NCI-H748 (cell line): ENCODE measurements around the gene PDHA1.

Source experiments
- DNase-seq: peaks from one replicate; lab custom pipeline; 2025; ENCODE audit not compliant: unreplicated experiment; lab: John Stamatoyannopoulos, UW

Gene PDHA1

DNA sequence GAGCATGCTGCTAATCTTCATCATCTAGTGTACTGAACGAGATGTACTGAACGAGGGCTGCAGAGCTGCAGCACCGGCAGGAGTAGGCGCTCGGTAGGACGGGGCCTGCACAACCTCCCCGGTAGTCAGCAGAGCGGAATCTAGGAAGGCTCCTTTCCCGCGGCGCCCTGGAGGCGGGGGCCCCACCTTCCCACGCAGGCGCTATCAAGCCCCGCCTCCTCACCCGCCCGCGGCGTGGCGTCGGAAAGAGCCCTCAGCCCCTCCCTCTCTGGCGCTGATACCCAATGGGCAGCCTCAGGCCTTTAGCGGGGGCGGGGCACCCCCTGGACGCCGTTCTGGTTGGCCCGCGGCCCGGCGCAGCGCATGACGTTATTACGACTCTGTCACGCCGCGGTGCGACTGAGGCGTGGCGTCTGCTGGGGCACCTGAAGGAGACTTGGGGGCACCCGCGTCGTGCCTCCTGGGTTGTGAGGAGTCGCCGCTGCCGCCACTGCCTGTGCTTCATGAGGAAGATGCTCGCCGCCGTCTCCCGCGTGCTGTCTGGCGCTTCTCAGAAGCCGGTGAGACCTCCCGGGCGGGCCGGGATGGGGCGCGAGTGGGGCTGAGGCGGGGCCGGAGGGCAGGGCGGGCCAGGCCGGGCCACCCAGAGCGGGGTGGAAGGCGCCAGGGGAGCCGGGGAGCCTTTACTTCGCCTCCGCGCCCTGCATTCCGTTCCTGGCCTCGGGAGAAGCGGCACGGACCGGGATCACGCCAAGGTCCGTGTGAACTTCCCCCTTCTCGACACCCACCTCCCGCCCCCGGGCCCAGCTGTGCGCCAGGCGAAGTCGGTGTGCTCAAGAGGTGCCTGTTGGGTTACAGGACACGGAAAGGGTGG lies at the start of gene PDHA1:
PDHA1 (plus strand) TSS at position 393 of the 874 bp plus-strand sequence; CDS start at position 504, 111 bp downstream.
- peak; percentile 96 for DNase-seq

DNA sequence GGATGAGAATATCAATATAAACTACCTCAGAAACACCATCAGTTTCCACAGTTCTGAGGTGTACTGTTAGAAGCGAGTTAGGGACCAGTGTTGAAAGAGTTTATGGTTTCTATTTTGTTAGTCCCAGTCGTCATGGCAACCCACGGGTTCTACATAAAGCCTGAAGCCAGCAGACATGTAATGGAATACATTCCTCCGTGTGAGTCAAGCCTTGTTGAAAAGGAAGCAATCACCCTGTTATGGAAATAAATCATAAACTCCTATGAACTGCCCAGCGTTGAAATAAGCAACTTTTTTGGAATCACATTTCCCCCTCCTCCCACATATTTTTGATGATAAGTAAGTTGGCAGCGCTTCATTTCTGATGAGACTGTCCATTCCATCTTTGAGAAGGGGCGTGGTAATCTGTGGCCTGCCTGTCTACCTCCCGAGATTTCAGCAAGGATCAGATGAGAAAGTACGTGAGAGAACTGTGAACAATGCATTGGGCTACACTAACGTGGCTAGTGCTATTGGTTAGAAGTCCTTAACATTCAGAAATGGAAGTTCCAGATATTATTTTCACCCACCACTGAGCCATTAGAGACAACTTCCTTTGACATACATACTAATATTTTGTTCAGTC lies 40.4 kb upstream of the PDHA1 start:
- peak; percentile 28 for DNase-seq

DNA sequence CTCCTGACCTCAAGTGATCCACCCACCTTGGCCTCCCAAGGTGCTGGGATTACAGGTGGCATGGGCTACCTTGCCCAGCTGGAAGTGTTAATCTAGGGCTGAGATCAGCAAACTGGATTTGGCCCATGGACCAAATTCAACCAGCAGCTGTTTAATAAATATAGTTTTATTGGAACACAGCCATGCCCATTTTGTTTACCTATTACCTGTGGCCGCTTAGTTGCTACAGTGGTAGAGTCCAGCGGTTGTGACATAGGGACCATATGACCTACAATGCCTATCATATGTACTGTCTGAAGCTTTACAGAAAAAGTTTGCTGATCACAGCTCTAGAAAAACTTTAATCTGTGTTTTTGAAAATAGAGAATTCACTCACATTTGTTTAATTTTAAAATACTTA lies 17.2 kb upstream of the PDHA1 start:
- DNase-seq: no peak

DNA sequence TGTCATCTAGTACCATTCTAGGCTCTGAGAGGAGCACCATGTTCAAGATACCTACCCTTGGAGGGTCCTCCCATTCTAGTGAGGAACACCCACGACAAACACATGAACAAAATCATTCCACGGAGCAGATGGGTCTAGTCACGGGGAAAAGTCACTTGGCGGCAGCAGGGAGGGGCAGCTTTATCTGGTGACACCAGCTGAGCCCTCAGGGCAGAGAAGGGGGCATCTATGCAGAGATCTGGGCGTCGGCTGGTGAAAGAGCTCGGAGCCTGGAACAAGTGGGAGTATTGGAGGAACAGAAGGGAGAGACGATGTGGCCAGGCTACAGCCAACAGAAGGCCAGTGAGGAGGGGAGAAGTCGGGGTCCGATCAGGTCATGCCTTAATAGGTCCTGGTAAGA lies 11.9 kb upstream of the PDHA1 start:
- no peak for DNase-seq

DNA sequence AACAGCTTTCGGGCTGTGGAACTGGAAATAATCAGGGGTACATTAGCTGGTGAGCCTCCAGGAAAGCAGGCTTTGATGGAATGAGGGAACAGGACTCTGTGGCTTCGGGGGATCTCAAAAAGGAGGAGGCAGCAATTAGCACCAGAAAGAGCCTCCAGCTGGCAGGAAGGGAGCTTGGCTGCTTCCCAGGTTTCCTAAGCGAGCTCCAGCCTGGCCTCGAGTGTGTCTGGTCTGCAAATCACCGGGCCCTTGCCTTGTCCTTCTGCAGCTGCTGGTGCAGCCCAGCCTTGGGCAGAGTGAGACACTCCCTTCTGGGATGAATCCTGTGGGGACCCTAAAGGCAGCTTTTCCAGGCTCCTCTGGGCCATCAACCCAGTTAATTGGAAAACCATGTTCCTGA lies 10.7 kb upstream of the PDHA1 start:
- DNase-seq: peak; percentile 14

DNA sequence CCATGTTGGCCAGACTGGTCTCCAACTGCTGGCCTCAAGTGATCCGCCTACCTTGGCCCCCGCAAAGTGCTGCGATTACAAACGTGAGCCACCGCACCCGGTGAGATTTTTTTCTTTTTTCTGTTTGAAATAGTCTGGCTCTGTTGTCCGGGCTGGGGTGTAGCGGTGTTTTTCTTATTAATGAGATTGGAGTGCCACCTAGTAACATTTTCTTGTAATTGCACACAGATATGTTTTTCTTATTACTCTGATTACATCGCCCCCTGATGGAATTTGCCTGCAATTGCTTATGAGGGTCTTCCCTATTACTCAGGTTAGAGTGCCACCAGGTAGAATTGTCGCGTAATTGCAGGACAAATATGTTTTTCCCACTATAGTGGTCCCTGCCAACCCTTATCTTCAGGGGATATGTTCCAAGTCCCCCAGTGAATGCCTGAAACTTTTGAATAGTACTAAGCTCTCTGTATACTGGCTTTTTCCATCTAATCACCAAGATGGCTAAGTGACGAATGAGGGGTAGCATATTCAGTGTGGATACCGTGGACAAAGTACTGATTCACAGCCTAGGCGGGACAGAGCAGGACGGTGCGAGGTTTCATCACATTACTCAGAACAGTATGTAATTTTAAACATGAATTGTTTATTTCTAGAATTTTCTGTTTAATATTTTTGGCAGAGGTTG lies 8.6 kb upstream of the PDHA1 start:
- DNase-seq: peak; percentile 76

DNA sequence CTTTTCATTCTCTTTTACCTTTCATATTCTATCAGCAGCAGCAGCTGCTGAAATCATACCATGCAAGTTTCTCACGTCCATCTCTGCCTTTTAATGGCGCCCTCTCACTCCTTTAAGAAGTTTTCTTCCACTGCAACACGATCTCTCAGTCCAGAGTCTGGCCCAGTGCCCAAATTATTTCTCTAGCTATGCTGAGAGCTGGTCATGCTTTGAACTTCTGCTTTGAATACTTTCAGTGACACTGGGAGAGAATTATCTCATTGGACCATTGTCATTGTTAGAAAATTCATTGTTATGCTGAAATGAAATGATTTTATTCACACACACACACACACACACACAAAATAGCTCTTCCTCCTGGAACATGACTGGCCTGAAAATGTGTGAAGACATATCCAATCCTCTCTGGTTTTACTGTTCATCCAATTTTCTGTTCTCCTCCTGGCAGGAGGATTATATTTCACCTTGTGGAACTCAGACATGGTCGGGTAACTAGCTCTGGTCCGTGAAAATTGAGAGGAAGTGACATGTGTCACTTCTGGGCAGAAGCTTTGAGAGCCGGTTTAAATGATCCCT lies 1.3 kb upstream of the PDHA1 start:
- DNase-seq: no peak

DNA sequence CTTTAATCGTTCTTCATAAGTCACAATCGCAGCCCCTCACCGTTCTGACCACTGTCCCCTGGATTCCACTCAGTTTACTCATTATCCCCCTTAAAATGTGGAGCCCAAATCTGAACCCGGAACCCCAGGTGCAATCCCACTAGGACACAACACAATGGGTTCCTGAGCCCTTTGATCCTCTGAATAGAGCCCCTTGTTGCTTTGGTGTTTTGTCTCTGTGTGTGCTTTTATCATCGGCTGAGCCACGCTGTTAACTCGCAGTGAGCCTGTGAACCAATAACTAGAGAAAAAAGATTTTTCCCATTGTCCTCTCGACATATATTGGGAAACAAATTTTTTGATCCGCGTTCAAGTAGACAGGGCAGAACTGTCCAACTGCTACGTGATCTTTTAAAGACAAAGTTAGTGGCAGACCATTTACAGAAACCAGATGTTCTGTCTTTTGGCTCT lies 617 bp upstream of the PDHA1 start:
- peak; percentile 36 for DNase-seq

DNA sequence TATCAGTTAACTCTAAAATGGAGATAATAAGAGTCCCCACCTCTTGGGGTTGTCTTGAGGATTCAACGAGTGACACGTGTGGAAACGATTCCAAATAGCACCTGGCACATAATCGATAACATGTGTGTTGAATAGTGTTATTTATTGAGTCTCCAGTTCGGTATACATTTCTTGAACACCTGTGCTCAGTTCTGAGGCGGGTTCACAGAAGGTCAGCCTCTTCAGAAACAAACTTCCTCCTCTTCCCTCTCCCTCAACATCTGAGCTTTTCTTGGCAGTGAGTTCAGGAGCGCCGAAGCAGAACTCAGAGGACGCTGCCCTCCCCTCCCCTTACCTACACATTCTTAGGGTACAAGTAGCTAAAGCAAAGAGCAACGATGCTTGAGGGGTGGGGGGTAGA lies 934 bp downstream of the PDHA1 start:
- DNase-seq: no peak

DNA sequence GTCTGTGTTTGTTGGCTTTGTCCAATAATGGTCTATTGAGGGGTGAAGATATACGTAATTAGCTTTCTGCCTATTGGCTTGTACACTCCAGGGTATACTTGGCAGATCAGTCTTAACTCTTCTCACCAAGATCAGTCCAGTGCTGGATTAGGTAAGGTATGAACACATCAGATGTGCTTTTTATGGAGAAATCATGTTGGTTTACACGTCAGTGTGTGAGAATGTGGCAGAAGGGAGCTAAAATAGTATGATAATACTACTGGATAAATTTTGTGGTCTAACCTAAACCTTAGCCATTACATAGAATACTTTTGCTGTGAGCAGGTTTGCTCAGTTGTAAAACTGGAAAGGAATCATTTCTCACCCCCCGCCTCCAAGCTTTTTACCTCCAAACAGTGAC lies 4.2 kb downstream of the PDHA1 start:
- no peak for DNase-seq

DNA sequence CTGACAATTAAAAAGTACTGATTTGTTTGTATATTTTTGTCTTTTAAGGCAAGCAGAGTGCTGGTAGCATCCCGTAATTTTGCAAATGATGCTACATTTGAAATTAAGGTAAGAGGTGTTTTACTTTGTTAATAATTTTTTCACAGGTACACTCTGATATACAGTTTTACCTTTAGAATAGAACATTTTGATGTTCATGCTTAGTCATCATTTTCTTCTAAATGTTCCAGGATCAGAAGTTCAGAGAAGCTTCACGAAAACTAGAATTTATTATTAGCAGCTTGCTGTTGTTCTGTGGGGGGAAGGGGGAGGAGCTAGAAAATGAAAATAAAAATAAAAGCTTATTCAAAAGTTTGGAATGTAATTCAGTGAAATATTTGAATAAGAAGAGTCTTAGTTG lies 5.5 kb downstream of the PDHA1 start:
- DNase-seq: no peak

DNA sequence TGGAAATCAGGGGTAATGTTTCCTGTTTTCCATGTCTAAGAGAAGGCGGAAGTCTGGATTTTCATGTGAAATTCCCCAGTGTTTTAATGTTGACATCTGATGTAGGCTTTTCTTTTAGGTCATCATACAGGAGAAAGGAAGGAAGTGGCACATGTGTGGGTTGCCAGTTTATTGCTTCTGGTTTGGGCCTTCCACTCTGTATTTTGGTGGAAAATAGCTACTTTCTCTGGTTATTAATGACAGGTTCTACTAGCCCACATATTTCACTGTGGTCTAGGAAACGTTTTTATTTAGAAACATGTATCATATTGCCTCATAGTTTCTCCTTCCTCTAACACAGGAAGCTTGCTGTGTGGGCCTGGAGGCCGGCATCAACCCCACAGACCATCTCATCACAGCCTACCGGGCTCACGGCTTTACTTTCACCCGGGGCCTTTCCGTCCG lies 7.2 kb downstream of the PDHA1 start:
- no peak for DNase-seq

DNA sequence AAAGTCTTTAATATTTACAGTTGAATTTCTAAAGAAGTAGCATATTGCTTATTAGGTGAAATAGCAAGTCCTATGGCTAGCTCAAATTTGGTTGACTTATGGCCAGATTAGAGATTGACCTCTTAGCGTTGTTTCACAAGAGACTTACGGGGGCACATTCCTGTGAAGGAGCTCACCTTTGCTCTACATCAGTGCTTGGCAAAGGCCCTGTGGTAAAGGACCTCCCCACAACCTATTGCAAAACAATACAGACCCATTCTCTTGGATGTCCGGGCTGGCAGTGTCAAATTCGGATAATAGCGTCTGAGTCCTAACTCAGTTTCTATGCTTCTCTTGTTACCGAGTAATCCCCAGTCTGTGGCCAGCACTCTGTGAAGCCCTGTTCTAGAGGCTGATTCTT lies 10.9 kb downstream of the PDHA1 start:
- no peak for DNase-seq

DNA sequence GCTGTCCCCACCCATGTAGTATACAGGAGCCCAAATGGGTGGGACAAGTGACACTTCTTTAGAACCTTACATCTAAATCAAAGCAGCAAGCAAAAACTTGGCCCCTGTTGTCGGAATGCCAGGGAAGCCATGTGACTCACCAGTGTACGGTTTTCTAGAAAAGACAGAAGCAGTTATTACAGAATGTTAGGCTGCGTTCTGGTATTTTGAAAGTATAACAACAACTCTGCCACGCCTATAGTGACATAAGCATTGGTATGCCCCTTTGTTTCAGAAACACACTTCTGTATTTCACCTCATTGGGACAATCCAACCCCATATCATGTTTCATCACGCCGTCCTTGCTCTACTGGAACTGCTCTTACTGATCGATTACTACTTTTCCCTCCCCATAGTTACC lies 14.8 kb downstream of the PDHA1 start:
- no peak for DNase-seq

DNA sequence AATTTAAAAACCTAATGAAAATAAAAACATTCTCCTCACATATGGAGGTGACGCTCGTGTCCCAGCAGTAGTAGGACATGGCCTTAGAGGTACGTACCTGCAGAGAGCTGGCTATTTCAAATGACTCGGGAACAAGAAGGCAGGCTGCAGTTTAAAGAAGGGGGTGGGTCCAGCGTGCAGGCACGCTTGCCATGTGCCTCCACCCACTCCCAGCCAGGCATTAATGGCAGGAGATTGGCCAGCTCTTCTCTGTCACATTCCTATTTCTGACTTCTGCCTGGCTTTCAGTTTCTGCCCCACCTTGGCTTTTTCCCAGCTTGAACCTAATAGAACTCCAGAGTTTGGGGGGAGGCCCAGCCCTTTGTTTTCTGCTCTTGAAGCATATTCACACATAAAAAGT lies 17.2 kb downstream of the PDHA1 start:
- no peak for DNase-seq

DNA sequence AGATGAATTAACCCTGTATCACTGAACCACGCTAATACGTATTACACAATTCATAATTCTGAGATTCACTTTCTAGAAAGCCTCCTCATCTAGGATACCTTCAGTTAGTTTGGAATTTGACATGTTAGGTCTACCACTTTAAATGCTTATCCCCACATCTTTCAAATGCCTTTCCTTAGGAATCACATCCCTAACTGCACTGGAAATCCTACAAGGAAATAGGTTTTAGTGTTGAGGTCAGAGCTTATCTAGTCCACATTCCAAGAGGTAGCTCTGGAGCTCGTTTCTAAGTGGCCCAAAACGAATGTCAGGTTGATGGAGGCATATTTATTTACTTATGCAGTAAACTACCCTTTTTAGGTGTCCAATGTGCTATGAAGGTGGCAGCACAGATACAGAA lies 18.0 kb downstream of the PDHA1 start:
- no peak for DNase-seq

DNA sequence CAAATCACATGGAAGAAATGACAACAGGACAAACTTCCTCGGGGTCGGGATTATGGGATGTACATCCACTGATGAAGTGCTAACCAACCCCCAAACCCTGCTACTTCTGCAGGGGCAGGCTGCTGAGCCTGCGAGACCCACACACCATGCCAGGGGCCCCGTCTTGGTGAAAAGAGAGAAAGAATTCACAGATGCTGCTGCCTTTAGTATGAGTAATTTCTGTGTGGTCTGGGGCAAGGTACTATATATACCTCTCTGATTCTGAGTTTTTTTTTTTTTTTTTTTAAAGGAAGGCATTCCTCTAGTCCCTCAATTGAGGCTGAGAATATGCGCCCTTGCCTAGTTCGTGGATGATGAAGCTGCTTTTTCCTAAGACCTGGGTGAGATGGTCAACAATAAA lies 24.8 kb downstream of the PDHA1 start:
- no peak for DNase-seq

DNA sequence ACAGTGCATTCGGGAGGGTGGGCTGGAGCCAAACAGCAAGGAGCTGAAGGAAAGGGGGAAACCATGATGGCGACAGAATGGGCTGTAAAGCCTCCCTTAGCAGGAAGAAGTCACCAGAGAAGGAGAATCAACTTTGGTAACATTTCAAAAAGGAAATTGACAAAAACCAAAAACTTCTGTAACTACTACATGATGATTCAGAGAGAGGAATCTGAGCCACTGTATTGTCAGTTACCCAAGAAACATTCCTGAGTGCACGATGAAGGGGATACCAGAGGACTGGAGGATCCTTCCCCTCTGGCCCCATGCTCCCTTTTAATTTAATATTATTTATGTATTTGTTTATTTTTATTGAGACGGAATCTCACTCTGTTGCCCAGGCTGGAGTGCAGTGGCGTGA lies 26.3 kb downstream of the PDHA1 start:
- no peak for DNase-seq

DNA sequence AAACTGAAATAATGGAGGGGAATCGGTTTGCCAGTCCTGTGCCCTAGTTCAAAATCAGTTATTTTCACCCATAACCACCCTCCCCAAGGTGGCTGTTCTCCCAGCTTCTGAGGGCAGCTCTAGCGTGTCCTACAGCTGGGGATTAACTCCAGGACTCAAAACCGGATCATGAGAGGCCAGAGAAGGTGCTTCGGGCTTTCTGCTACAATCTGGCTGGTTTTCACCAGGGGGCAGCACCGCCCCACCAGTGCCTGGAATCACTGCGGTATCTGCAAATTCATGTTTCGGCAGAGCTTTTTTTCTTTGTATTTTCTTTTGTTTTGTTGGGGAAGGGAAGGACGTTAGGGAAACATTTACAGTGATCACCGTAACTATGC lies 28.4 kb downstream of the PDHA1 start:
- DNase-seq: peak; percentile 68

DNA sequence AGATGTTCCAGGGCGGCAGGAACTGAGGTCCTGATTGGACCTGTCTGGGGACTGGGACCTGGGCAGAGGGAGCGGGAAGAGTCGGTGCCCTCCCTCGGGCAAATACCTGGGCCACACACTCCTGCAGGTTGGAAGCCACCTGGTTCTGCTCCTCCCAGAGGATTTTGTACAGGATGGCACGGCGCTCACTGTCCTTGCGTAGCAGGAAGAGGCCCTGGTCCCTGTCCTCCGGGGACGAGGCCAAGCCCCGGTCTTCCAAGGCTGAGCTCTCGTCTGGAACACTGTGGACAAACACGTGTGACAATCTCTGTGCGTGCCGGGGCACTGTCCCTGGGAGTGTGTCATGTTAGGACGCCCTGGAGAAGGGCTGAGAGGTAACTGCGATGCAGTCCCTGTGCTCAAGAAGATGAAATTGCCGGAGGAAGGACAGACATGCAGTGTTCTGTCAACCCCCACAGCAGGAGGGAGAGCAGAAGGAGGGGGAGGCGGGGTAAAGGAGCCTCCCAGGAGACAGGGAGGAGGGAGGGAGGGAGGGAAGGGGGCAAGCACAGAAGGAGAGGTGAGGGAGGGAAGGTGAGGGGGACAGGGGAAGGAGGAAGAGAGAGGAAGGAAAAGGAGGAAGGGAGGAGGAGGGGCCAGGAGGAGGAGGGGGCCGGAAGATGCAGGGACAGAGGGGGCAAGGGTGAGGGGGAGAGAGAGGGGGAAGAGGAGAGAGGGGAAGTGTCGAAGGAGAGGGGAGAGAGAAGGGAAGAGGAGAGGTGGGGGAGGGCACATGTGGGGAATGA lies 29.0 kb downstream of the PDHA1 start:
- DNase-seq: peak; percentile 66
